Measurements from ENCODE around the gene ARL4A.

DNA sequence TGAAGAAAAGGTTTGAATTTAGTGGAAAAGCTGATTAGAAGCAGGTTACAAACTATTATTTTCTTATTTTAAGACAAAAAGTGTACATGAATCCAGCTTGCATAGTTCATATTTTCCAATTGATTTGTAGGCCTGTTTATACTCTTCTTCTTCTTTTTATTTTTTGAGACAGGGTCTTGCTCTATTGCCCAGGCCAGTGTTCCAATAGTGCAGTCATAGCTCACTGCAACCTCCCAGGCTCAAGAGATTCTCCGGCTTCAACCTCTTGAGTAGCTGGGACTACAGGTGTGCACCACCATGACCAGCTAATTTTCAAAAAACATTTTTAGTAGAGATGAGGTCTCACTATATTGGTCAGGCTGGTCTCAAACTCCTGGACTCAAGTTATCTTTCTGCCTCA is 45.0 kb downstream of the ARL4A start:
- TF ChIP-seq, protein P1, sequence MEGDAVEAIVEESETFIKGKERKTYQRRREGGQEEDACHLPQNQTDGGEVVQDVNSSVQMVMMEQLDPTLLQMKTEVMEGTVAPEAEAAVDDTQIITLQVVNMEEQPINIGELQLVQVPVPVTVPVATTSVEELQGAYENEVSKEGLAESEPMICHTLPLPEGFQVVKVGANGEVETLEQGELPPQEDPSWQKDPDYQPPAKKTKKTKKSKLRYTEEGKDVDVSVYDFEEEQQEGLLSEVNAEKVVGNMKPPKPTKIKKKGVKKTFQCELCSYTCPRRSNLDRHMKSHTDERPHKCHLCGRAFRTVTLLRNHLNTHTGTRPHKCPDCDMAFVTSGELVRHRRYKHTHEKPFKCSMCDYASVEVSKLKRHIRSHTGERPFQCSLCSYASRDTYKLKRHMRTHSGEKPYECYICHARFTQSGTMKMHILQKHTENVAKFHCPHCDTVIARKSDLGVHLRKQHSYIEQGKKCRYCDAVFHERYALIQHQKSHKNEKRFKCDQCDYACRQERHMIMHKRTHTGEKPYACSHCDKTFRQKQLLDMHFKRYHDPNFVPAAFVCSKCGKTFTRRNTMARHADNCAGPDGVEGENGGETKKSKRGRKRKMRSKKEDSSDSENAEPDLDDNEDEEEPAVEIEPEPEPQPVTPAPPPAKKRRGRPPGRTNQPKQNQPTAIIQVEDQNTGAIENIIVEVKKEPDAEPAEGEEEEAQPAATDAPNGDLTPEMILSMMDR (IDR thresholded peaks at IDR 0.05) = no peak
- TF ChIP-seq POLR2A (IDR thresholded peaks at IDR 0.05) = no peak
